ENCODE results near the gene ATXN7. TPM values are rescaled to one million over a fixed set of nuclear protein-coding genes. Genes with fewer than 3 reads are reported as not detected.

The ATXN7 gene
- total and polyA plus RNA-seq, 10 of the 15 experiments (the other 5 are each of a cell fraction or from before 2014, with no cell fraction given): 0.83 to 24.6 (median 8.5) TPM

- TF ChIP-seq MEF2B (IDR thresholded peaks at IDR 0.05; ENCODE audit: partially characterized antibody, poor library complexity, severe bottlenecking) (no peak), SUPT20H (IDR thresholded peaks at IDR 0.05; ENCODE audit: borderline replicate concordance, control insufficient read depth, low read depth, low read length) (no peak), KLF5 (IDR thresholded peaks at IDR 0.05; ENCODE audit: partially characterized antibody) (no peak)
Measured at GRCh38 chr3:63991666-63992065, 128.0 kb downstream of the ATXN7 start (continued).

GRCh38 chr3:63992516-63993209 lies 129.0 kb downstream of the ATXN7 start:
- no peak overlapping the region for H2AFZ ChIP-seq (ENCODE audit: control insufficient read depth, low read depth, low read length)
- TF ChIP-seq PRDM15 (CRISPR knock-in tag; IDR thresholded peaks at IDR 0.05) (no peak), ETV6 (conservative IDR thresholded peaks at IDR 0.05 in 1 of 2, IDR thresholded peaks at IDR 0.05 in 1 of 2; ENCODE audit: borderline replicate concordance in 1 of 2, low read depth in 1 of 2) (0 out of 4 replicates have a peak, but pooled peaks of 1 of the 2 experiments have one; percentile 44), NFXL1 (IDR thresholded peaks at IDR 0.05; ENCODE audit: borderline replicate concordance) (peak; percentile 56; the same call in 1 of the 2 replicates)
- H3K9me3 ChIP-seq (replicated peaks; ENCODE audit: control insufficient read depth, insufficient read depth, low read length): no peaks in the 10 kb centered on the region
- no peak overlapping the region for H3K4me2 ChIP-seq (ENCODE audit: control insufficient read depth, insufficient read depth)
- peaks cover 23 to 37% of the 10 kb centered on the region in 2 experiments for H3K36me3 ChIP-seq (ENCODE audit: control insufficient read depth in 2 of 2, insufficient read depth in 2 of 2, low read length in 1 of 2)
- WGBS (ENCODE audit: insufficient coverage, insufficient replicate concordance, low lambda C conversion rate, missing lambda C conversion rate): 63% methylated on average over 5 of the region's 5 CpGs
- no peaks in the 10 kb centered on the region for H3K79me2 ChIP-seq (ENCODE audit: control insufficient read depth, insufficient read depth, low read length)
- no peaks in the 10 kb centered on the region for H4K20me1 ChIP-seq (ENCODE audit: control insufficient read depth, insufficient read depth)
- ChIA-PET CTCF (interaction anchor here (0.6 to 8.0 kb wide), 15 partner anchors 8 to 642 kb away, joined by 3 to 154 read pairs (median 5); partner anchors contain the start of gene C3orf49), SMC1A (ENCODE audit: uncharacterized antibody, unreplicated experiment) (interaction anchor here (0.7 to 3.1 kb wide), 14 partner anchors 10 to 42 kb away, joined by 3 to 18 read pairs (median 4); no protein-coding TSS in a partner anchor), POLR2A (interaction anchor here (1.4 kb wide), 1 partner anchor 16 kb away, joined by 3 read pairs; no protein-coding TSS in a partner anchor), RAD21 (ENCODE audit: unreplicated experiment) (interaction anchor here (1.1 to 2.5 kb wide), 8 partner anchors 17 to 641 kb away, joined by 3 to 6 read pairs (median 4); no protein-coding TSS in a partner anchor)
- no peak overlapping the region for H3K4me3 ChIP-seq
- no peaks in the 10 kb centered on the region for H3K27me3 ChIP-seq (replicated peaks in 1 of 2; ENCODE audit: control insufficient read depth in 2 of 2, insufficient read depth in 2 of 2, low read length in 1 of 2)
- H3K9ac ChIP-seq (ENCODE audit: control insufficient read depth, insufficient read depth, low read length): no peak overlapping the region
- in situ Hi-C loops (cut with MboI) (loop anchor here (5.0 kb wide), 1 partner anchor 640 kb away; no protein-coding TSS in a partner anchor), intact Hi-C loops (cut with micrococcal nuclease; ENCODE audit: unreplicated experiment) (loop anchor here (2.0 kb wide), 2 partner anchors 24 to 642 kb away; no protein-coding TSS in a partner anchor)
- FAIRE-seq (no peak), ATAC-seq (peak; percentile 14; the same call in 1 of the 3 replicates), DNase-seq (ENCODE audit: low read depth, low spot score) (no peak)
- BruUV-seq (replicated peaks): no TSS peak
- no peaks in the 10 kb centered on the region for H3K4me1 ChIP-seq (ENCODE audit: control insufficient read depth, insufficient read depth, low read length)
- no peak overlapping the region for H3K27ac ChIP-seq (ENCODE audit: control insufficient read depth, insufficient read depth)

Measured in GM12878 (cell line).